GM13977 (cell line): ENCODE data around the gene FOXI3.

Source experiments
- DNase-seq: peaks from one replicate; pipeline ENCODE4 v3.0.0; 2012; ENCODE audit warnings: low spot score
- CTCF ChIP-seq: IDR thresholded peaks from 2 replicates; pipeline ENCODE4 v1.5.1; 2012; ENCODE audit warnings: mild to moderate bottlenecking, control low read depth; ENCODE audit not compliant: insufficient read depth; ENCODE audit errors: extremely low read depth, missing control alignments
- in situ Hi-C: fragments of 300-500 bp; cut with MboI; formaldehyde crosslinking; loops from one replicate; pipeline ENCODE4 v1.12.0; 2022; ENCODE audit warnings: low sequenced_read_pairs, low pct_unique_long_range_greater_than_20kb, mixed read lengths, inconsistent platforms; ENCODE audit not compliant: unreplicated experiment

Gene FOXI3

GRCh38 chr2:88452980-88453582 lies 588 bp upstream of the FOXI3 start:
- in situ Hi-C loops = no loop called here
- no peak for TF ChIP-seq CTCF
- no peak for DNase-seq

- DNase-seq = peak; percentile 25
- in situ Hi-C loops = no loop called here
Observed at GRCh38 chr2:88451811-88452564, 505 bp downstream of the FOXI3 start.

GRCh38 chr2:88450925-88451810 lies 1.3 kb downstream of the FOXI3 start:
- no peak for TF ChIP-seq CTCF
- in situ Hi-C loops = no loop called here
- no peak for DNase-seq

More at GRCh38 chr2:88451811-88452564, 505 bp downstream of the FOXI3 start:
- TF ChIP-seq CTCF = no peak

- no peak for DNase-seq
- in situ Hi-C loops = no loop called here
- no peak for TF ChIP-seq CTCF
Observed at GRCh38 chr2:88450186-88450585, 2.3 kb downstream of the FOXI3 start.

- DNase-seq = no peak
- TF ChIP-seq CTCF = no peak
- in situ Hi-C loops = no loop called here
Observed at GRCh38 chr2:88448248-88448647, 4.2 kb downstream of the FOXI3 start.

GRCh38 chr2:88443353-88443938 lies 9.0 kb downstream of the FOXI3 start:
- in situ Hi-C loops = no loop called here
- no peak for TF ChIP-seq CTCF
- no peak for DNase-seq
